Measurements from ENCODE around the gene ASTL. TPM values are rescaled to one million over a fixed set of nuclear protein-coding genes. Genes with fewer than 3 reads are reported as not detected.

ASTL gene
- total RNA-seq, 1 experiment from 2014 or later = 0.18 TPM

DNA sequence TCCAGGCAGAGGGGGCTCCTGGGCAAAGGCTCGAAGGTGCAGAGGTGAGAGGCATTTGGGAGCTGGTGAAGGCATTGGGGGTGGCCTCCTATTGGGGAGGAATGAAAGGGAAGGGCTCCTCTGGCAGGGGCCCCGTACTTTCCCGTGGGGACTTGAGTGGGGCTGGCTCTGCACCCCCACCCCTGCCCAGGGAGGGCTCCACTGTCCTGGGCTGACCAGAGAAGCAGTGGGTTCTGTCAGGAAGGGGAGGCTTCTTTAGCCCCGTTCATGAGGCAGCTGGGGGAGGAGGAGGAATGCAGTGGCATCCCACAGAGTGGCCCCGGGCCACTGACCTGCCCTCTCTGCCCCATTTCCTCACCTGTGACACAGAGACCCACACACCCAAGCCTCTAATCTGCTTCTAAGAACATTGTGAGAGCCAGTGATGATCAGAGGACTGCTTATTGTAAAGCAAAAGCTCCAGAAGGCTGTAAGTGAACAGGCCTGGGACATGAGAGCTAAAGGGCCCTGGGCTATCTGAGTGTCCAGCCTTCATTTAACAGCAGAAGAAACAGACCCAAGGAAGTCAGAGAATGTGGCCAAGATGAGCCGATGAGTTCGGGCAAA lies 65.0 kb downstream of the ASTL start:
- Histone ChIP-seq H3K27me3 (ENCODE audit: control insufficient read depth, insufficient read depth, low read length) (no peaks in the 10 kb centered on the region; the same call in 1 of the 2 replicates), H3K9me3 (ENCODE audit: control insufficient read depth, insufficient read depth, low read depth, low read length) (no peaks in the 10 kb centered on the region), H3K27ac (ENCODE audit: low read length) (no peak overlapping the region), H3K36me3 (ENCODE audit: control insufficient read depth, insufficient read depth, low read length) (no peaks in the 10 kb centered on the region), H3K4me1 (ENCODE audit: control insufficient read depth, insufficient read depth, low read length) (no peaks in the 10 kb centered on the region), H3K4me3 (ENCODE audit: low read depth in 2 of 2, low read length in 2 of 2) (no peak overlapping the region)
- intact Hi-C loops (cut with micrococcal nuclease; ENCODE audit: unreplicated experiment) = no loop called here
- no peak for DNase-seq (ENCODE audit: low read depth, low spot score)
- in situ Hi-C loops (cut with HindIII; ENCODE audit: low pct_unique_long_range_greater_than_20kb, low sequenced_read_pairs) = no loop called here
- ChIA-PET CTCF (no interaction called here), POLR2A (no interaction called here)
- TF ChIP-seq, protein P1, sequence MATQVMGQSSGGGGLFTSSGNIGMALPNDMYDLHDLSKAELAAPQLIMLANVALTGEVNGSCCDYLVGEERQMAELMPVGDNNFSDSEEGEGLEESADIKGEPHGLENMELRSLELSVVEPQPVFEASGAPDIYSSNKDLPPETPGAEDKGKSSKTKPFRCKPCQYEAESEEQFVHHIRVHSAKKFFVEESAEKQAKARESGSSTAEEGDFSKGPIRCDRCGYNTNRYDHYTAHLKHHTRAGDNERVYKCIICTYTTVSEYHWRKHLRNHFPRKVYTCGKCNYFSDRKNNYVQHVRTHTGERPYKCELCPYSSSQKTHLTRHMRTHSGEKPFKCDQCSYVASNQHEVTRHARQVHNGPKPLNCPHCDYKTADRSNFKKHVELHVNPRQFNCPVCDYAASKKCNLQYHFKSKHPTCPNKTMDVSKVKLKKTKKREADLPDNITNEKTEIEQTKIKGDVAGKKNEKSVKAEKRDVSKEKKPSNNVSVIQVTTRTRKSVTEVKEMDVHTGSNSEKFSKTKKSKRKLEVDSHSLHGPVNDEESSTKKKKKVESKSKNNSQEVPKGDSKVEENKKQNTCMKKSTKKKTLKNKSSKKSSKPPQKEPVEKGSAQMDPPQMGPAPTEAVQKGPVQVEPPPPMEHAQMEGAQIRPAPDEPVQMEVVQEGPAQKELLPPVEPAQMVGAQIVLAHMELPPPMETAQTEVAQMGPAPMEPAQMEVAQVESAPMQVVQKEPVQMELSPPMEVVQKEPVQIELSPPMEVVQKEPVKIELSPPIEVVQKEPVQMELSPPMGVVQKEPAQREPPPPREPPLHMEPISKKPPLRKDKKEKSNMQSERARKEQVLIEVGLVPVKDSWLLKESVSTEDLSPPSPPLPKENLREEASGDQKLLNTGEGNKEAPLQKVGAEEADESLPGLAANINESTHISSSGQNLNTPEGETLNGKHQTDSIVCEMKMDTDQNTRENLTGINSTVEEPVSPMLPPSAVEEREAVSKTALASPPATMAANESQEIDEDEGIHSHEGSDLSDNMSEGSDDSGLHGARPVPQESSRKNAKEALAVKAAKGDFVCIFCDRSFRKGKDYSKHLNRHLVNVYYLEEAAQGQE (IDR thresholded peaks at IDR 0.05; ENCODE audit: insufficient read depth in 1 of 2, low read depth in 2 of 2, low read length in 1 of 2) = no peak
- TF ChIP-seq POLR2AphosphoS5 (IDR thresholded peaks at IDR 0.05; ENCODE audit: low read depth, low read length) (no peak), TCF7L2 (IDR thresholded peaks at IDR 0.05; ENCODE audit: low read depth, low read length) (no peak), SIN3A (IDR thresholded peaks at IDR 0.05; ENCODE audit: borderline replicate concordance, insufficient read depth, low read depth, low read length) (no peak)
- TF ChIP-seq, protein P2, sequence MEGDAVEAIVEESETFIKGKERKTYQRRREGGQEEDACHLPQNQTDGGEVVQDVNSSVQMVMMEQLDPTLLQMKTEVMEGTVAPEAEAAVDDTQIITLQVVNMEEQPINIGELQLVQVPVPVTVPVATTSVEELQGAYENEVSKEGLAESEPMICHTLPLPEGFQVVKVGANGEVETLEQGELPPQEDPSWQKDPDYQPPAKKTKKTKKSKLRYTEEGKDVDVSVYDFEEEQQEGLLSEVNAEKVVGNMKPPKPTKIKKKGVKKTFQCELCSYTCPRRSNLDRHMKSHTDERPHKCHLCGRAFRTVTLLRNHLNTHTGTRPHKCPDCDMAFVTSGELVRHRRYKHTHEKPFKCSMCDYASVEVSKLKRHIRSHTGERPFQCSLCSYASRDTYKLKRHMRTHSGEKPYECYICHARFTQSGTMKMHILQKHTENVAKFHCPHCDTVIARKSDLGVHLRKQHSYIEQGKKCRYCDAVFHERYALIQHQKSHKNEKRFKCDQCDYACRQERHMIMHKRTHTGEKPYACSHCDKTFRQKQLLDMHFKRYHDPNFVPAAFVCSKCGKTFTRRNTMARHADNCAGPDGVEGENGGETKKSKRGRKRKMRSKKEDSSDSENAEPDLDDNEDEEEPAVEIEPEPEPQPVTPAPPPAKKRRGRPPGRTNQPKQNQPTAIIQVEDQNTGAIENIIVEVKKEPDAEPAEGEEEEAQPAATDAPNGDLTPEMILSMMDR (IDR thresholded peaks at IDR 0.05) = no peak
- ATAC-seq = no peak
- BruUV-seq (replicated peaks) = no TSS peak

Other genes with a start within 250 kb of the ASTL start
- 22.0 TPM for gene ANKRD36C, start 146.7 kb downstream of the ASTL start, total RNA-seq (2021; ENCODE audit: unreplicated experiment)
- not detected for gene GPAT2, start 103.6 kb downstream of the ASTL start, total RNA-seq (2021; ENCODE audit: unreplicated experiment)
- 0.28 TPM for gene ADRA2B, start 21.9 kb downstream of the ASTL start, total RNA-seq (2021; ENCODE audit: unreplicated experiment)
- 4.9 TPM for gene DUSP2, start 6.9 kb upstream of the ASTL start, total RNA-seq (2021; ENCODE audit: unreplicated experiment)
- gene STARD7, start 70.3 kb upstream of the ASTL start, total RNA-seq (2021; ENCODE audit: unreplicated experiment) = 133 TPM
- gene TMEM127, start 127.5 kb upstream of the ASTL start, total RNA-seq (2021; ENCODE audit: unreplicated experiment) = 63.1 TPM
- gene CIAO1, start 127.7 kb upstream of the ASTL start, total RNA-seq (2021; ENCODE audit: unreplicated experiment) = 85.5 TPM
- 231 TPM for gene SNRNP200, start 167.0 kb upstream of the ASTL start, total RNA-seq (2021; ENCODE audit: unreplicated experiment)
- gene ITPRIPL1, start 186.8 kb upstream of the ASTL start, total RNA-seq (2021; ENCODE audit: unreplicated experiment) = 12.2 TPM
- 55.6 TPM for gene NCAPH, start 197.3 kb upstream of the ASTL start, total RNA-seq (2021; ENCODE audit: unreplicated experiment)

All from Panc1 (cell line).